Testis (tissue), 2 donors: ENCODE data around the gene NOS1AP.

ENCODE experiments used
- POLR2A ChIP-seq: fragments of 450-650 bp; IDR thresholded peaks from one replicate; pipeline ENCODE4 v1.6.1; 2017; ENCODE audit warnings: antibody characterized with exemption, mild to moderate bottlenecking, moderate library complexity
- TF ChIP-seq, protein P1 (sequence below), 3 experiments: fragments of 450-650 bp in 2 of 3; fragments of 200-600 bp in 1 of 3; sonication (generic) in 1 of 3; IDR thresholded peaks; one replicate each; pipeline ENCODE4 v1.5.1; 2016 to 2019; ENCODE audit warnings: antibody characterized with exemption in 3 of 3, mild to moderate bottlenecking in 2 of 3, moderate library complexity in 1 of 3

DNA sequence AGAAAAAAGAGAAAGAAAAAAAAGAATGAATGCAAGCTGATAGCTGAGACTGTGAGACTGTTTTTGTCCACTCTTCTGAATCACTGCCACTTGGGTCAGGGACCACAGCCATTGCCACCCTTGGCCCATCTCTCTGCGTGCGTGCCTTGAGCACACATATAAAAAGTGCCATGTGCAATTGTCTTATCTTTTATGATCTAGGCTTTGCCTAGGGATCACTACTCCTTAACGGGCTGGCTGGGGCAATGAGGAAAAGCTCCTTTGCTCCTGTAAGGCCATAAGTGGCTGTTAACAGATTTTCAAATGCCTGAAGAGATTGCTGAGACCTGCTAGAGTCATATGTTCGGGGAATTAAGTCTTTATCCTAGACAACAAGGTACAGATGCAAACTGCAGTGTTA lies 299.0 kb downstream of the NOS1AP start:
- TF ChIP-seq, protein P1, sequence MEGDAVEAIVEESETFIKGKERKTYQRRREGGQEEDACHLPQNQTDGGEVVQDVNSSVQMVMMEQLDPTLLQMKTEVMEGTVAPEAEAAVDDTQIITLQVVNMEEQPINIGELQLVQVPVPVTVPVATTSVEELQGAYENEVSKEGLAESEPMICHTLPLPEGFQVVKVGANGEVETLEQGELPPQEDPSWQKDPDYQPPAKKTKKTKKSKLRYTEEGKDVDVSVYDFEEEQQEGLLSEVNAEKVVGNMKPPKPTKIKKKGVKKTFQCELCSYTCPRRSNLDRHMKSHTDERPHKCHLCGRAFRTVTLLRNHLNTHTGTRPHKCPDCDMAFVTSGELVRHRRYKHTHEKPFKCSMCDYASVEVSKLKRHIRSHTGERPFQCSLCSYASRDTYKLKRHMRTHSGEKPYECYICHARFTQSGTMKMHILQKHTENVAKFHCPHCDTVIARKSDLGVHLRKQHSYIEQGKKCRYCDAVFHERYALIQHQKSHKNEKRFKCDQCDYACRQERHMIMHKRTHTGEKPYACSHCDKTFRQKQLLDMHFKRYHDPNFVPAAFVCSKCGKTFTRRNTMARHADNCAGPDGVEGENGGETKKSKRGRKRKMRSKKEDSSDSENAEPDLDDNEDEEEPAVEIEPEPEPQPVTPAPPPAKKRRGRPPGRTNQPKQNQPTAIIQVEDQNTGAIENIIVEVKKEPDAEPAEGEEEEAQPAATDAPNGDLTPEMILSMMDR (IDR thresholded peaks at IDR 0.05) = no peak
- no peak for TF ChIP-seq POLR2A
